ENCODE results near the gene GMEB2.
A peak's percentile ranks its signal among the peaks of the same experiment; 100 is the strongest.

DNA sequence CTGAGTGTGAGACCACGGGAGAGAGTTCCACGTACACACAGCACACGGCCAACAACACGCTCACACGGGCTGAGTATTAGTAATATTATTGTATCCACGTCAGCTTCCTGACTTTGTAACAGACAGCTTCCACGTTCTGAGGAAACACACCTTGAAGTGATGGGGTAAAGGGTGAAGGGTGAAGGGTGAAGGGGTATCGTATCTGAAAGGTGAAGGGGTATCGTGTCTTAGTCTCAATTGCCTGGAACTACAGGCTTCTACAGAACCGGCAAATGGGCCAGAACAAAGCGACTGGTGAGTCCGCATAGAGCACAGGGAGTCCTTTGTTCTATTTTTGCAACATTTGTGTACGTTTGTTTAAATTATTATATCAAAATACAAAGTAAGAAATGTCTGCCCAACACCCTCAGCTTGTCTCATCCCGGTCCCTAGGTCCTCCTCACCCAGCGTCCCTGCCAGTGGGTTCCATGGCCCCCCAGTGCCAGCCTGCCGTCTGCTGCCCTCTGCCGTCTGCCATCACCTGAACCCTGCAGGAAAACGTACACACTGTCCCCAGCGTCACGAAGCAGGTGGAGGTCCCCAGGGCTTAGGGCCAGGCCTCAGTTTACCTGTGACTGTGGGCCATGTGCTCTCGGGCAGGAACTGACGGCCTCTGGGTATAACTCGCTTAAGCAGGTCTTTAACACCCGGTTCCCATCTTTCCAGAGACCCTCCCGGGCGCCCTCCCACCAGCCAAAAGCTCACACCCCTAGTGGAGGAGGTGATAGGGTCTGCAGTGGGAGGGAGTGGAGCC lies 48.5 kb downstream of the GMEB2 start:
- TF ChIP-seq, protein P1, sequence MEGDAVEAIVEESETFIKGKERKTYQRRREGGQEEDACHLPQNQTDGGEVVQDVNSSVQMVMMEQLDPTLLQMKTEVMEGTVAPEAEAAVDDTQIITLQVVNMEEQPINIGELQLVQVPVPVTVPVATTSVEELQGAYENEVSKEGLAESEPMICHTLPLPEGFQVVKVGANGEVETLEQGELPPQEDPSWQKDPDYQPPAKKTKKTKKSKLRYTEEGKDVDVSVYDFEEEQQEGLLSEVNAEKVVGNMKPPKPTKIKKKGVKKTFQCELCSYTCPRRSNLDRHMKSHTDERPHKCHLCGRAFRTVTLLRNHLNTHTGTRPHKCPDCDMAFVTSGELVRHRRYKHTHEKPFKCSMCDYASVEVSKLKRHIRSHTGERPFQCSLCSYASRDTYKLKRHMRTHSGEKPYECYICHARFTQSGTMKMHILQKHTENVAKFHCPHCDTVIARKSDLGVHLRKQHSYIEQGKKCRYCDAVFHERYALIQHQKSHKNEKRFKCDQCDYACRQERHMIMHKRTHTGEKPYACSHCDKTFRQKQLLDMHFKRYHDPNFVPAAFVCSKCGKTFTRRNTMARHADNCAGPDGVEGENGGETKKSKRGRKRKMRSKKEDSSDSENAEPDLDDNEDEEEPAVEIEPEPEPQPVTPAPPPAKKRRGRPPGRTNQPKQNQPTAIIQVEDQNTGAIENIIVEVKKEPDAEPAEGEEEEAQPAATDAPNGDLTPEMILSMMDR (IDR thresholded peaks at IDR 0.05) = peak; percentile 25
- no peak for TF ChIP-seq ZFX (IDR thresholded peaks at IDR 0.05; ENCODE audit: borderline replicate concordance)

All from 22Rv1 (cell line).